ENCODE results near the gene UGT1A8.

Gene UGT1A8

GRCh38 chr2:233772153-233772552, 154.7 kb downstream of the UGT1A8 start:
- DNase-seq: no peak

DNA sequence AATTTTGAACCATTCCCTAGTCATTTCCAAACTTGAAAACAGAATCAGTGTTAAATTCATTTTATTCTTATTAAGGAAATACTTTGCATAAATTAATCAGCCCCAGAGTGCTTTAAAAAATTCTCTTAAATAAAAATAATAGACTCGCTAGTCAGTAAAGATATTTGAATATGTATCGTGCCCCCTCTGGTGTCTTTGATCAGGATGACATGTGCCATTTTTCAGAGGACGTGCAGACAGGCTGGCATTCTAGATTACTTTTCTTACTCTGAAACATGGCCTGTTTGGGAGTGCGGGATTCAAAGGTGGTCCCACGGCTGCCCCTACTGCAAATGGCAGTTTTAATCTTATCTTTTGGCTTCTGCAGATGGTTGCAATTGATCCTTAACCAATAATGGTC, 155.2 kb downstream of the UGT1A8 start:
- no peak for DNase-seq

- DNase-seq: no peak
Observed at GRCh38 chr2:233773854-233774253, 156.4 kb downstream of the UGT1A8 start.

GRCh38 chr2:233775414-233775813, 158.0 kb downstream of the UGT1A8 start:
- no peak for DNase-seq

GRCh38 chr2:233778030-233778429, 160.6 kb downstream of the UGT1A8 start, which contains the start of gene MROH2A:
TSS of gene MROH2A (plus strand) at chr2:233778330. CDS start at chr2:233779359, 1,029 bp downstream.
- no peak for DNase-seq

DNA sequence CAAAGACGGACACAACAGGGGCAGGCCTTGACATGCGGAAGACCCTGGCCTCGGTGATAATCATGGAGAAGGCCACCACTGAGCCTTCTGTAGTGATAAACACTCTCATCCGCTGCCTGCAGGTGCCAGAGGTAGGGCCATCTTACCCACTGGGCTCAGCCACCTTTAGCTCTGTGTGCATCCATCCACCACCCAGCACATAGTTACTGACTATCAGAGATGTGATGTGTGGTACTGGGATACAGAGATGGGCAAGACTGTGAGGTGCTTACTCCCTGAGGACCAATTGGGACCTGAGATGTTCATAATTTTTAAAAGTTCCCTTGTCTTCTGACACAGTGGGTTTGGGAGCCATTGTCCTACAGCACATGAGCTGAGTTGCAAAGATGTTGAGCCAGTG, 162.3 kb downstream of the UGT1A8 start:
- DNase-seq: no peak

GRCh38 chr2:233780771-233781170, 163.3 kb downstream of the UGT1A8 start:
- DNase-seq: no peak

- DNase-seq: no peak
Observed at GRCh38 chr2:233789554-233789953, 172.1 kb downstream of the UGT1A8 start.

GRCh38 chr2:233791151-233791882, 173.9 kb downstream of the UGT1A8 start:
- no peak for DNase-seq

DNA sequence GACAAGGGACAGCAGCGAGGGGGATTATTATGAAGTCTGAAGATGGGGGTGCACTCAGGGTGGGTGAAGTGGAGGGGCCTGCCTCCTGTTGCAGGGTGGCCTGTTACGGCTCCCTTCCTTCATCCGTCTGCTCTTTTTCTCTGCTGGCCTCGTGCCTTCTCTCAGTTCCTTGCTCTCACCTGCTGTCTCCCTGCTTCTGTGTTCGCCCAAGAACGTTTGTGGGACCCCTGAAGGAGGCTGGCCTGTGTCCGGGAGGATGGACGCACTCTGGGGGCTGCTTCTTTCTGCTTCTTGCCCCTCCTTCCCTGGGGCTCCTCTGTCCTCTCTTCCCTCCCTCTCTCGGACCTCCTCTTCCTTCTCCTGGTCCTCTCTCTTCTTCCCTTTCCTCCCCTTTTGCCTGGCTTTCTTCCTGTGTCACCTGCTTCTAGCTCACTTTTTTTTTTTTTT, 174.5 kb downstream of the UGT1A8 start:
- no peak for DNase-seq

DNA sequence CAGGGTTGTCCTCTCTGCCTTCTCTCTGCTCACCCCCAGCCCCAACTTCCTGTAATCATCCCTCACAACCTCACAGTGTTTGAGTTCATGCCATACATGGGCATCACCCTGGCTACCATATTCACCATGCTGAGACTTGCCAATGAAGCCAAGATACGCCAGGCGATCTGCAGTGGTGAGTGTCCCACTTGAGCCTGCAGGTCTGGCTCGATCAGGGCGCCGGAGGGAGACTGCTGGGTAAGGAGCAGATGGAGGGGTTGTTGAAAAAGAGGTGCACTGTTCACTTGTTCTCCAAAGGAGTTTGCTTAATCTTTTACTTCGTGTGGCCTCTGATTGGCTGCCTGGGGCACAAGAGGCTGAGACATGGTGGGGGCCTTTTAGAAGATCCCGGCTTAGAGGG, 175.3 kb downstream of the UGT1A8 start:
- DNase-seq: no peak

DNA sequence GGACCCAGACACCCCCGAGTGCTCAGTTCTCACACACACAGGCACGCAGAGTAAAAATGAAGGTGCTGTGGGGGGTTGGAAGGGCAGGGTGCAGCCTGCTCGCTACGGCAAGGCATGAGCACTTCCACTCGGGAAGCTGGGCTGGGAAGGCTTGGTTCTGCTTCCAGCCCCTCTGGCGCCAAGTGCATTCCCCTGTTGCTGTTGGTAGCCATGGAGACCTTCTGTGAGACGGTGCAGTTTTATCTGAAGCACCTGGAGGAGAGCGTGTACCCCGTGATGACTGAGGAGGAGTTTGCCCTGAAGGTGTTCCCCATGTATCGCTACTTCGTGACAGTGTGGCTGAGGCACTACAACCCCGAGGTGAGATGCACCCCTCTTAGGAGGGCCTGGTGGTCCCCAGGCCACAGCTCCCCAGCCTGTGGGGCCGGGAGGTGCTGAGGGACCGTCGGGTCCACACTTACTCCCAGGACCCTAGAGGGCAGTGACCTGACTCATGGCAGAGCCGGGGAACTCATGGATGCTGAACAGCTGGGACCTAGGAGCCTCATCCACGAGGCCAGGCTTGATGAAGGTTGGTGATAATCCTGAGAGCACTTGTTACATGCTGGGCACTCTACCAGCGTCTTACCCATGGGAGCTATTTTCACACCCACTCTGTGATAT, 176.2 kb downstream of the UGT1A8 start:
- DNase-seq: no peak

- no peak for DNase-seq
Observed at GRCh38 chr2:233794128-233794658, 176.8 kb downstream of the UGT1A8 start.

DNA sequence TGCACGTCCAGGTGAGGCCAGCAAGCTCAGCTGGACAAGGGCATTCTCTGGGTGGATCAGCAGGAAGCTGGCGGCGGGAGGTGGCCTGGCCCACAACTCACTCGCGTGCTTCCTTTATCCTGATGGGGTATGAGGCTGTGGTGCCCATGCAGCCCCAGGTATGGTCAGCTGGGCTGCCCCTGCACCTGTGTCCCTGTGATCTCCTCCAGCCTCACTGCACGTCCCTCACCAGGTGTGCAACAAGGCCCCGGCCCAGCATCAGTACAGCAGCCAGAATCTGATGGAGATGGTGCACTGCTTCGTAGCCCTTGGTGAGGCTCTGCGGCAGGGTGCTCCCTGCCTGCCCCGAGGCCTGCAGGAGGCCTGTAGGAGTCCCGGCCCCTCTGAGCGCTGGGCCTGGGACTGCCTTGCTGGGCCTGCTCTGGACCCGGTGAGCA, 178.3 kb downstream of the UGT1A8 start:
- DNase-seq: no peak

GRCh38 chr2:233796254-233796653, 178.8 kb downstream of the UGT1A8 start:
- DNase-seq: no peak

DNA sequence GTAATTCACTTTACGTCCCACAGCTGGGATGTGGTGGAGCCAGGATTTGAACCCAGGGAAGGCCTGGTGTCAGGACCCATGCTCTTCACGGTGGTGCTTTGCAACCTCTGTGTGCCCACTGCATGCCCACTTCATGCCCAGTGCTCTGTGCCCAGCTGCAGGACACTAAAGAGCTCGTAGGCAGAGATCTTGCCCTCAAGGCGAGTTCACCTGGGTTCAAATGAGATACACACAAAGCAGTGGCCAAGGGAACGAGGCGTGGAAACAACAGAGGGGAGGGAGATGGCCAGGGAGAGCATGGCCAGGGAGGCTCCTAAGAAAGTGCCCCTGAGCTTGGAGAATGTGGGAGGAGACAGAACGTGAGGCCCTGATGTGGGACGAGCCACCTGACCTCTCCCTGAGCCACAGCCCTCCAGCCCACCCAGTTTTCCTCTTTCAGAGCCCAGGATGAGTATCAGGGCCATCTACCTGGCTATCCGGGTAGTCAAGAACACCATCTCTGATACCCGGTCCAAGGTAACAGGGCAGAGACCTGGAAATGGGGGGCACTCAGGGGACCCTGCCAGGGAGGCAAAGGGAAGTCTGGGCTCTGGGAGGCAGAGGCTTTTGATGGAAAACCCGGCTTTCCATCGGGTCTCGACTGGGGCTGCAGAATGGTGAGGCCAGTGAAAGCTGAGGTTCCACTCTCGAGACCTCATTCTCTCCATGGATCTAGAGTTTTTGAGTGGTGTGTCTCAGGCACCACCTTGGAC, 181.1 kb downstream of the UGT1A8 start:
- DNase-seq: no peak

- no peak for DNase-seq
Observed at GRCh38 chr2:233799087-233799665, 181.7 kb downstream of the UGT1A8 start.

DNA sequence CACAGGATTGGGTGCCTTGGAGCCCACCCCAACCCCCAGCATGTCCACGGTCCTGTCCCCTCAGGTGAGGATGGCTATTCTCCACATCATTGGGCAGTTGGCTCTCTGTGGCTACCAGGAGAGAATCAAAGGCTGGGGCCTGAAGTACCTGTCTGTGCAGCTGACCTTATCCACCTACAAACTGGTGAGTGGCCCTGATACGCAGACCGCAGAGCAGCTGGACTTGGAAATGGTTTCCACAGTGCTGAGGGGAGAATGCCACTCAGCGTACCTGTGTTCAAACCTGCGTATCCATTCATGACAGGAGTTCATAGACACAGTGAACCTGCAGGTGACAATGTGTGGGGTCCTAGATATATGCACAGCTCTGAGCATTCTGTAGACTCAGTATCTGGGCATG, 182.3 kb downstream of the UGT1A8 start:
- no peak for DNase-seq

DNA sequence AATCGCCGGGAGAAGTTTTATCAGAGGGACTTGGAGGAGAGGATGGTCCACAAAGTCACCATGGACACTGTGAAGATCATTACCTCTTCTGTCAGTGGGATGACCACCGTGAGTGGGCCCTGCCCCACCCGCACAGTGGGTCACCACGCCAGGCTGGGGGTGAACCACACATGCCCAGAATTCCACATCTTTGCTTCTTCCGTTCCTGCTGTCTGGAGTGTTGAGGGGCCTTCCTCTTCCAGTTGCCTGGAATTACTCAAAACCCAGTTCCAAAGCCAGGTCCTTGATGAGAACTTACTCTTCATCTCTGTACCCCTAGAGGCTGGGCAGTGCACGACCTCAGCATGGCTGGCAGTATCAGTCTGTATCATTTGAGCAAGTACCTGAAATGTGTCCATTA, 182.8 kb downstream of the UGT1A8 start:
- DNase-seq: no peak

DNA sequence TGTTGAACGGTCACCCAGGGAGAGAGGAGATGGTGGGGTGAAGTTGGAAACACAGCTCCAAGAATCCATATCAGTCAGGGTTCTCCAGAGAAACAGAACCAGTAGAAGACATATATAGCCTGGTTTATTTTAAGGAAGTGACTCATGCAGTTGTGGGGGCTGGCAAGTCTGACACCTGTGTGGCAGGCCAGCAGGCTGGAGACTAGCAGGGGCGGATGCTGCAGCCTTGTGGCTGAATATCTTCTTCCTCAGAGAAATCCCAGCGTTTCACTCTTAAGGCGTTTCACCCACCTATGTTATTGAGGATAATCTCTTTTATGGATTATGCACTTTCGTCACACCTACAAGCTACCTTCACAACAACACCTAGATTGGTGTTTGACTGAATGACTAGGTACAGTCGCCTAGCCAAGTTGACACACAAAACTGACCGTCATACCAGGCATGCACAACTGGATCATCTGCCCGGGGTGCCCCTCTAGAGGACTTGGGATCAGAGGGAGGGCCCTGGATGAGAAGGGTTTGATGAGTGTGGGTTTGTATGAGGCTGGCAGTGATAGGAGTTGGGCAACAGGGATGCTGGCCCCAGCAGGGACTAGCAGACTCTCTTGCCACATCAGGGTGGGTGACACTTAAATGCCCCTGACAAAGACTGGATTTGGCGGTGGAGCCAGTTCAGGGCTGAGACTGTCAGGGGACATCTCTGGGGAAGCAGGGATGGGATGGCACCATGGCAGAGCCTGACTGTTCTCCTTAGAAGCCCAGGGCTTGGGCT, 184.1 kb downstream of the UGT1A8 start:
- DNase-seq: no peak

- DNase-seq: no peak
Observed at GRCh38 chr2:233802132-233802815, 184.8 kb downstream of the UGT1A8 start.
